Mononuclear cell (primary cell): ENCODE results near the gene MCF2L2. TPM values are rescaled to one million over a fixed set of nuclear protein-coding genes. Genes with fewer than 3 reads are reported as not detected.

Experiments
- H3K27me3 ChIP-seq: 2 replicates; pipeline ENCODE4 v1.6.0; 2011; ENCODE audit warnings: low read length, control low read depth; ENCODE audit not compliant: insufficient read depth
- H3K4me1 ChIP-seq: 2 replicates; pipeline ENCODE4 v1.5.1; 2011; ENCODE audit warnings: mild to moderate bottlenecking, low read length, control low read depth; ENCODE audit not compliant: insufficient read depth
- H3K4me3 ChIP-seq: 2 replicates; pipeline ENCODE4 v1.5.1; 2011; ENCODE audit warnings: mild to moderate bottlenecking, low read length, moderate library complexity
- H3K9me3 ChIP-seq: 2 replicates; pipeline ENCODE4 v1.5.1; 2011; ENCODE audit warnings: low read depth, mild to moderate bottlenecking, control low read depth, low read length
- total RNA-seq: library from RNA; depleted of rRNA; stranded (reverse); fragments of >200 nt; gene quantifications from one replicate; pipeline ENCODE4 v1.2.3, GENCODE V29; 2012

MCF2L2 gene
- total RNA-seq, 1 donor: 2.9 TPM

DNA sequence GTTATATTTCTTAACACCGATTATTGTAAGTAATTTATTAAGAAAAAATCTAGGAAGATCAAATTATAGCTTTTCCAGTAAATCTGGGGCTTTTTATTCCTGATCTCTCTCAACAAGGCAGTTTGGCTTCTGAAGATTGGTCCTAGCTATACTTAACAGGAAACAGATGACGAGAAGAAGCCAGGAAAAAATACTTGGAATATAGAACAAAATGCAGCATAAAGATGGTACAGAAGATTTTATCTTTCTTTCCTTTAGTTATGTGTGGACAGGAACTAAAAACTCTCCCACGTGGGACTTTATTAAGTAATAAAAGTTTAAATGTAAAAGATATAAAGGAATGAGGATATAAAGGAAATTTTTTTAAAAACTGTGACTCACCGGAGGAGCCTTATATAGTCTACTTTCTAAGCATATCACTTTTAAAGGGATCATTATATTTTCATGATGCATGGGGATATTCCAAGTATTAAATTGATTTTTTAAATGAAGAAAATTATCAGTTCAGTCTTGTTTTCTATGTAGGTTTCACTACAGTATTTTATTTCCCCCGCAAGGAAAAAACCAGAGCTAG, 167.2 kb downstream of the MCF2L2 start:
- Histone ChIP-seq H3K4me1 (peaks cover 32% of the 10 kb centered on the region), H3K4me3 (no peak overlapping the region), H3K9me3 (no peaks in the 10 kb centered on the region), H3K27me3 (peaks cover 1% of the 10 kb centered on the region)

DNA sequence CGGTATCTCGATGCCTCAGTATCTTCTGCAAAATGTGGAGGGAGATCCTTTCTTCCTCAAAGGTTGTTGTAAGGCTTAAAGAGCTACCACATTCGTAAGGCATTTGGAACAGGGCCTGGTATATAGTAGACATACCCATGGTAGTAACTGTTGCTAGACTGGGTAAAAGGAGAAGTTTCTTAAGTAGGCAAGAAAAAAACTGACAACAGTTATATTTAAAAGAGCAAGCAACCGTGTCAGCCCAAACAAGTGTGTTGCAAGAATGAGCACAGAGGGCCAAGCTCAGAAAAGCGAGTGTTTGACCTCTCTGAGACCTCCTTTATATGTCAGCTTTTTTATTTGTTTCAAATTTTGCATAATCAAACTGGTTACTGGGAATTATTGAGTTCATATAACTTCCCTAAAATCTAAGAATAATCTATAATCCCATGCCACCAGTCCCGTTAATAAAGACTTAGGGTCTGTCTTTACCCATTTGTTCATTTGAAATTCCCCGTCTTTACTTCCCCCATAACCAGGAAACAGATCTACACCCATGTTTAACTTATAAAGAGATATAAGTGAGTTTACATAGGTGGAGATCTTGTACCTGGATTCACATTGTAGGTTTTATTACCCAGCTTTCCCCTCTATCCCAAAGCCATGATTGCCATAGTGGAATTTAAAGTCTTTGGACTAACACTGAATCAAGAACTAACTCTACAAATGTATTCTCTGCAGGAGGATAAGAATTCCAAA, 168.1 kb downstream of the MCF2L2 start:
- Histone ChIP-seq H3K4me3 (no peak overlapping the region), H3K9me3 (no peaks in the 10 kb centered on the region), H3K27me3 (peaks cover 8% of the 10 kb centered on the region), H3K4me1 (peaks cover 34% of the 10 kb centered on the region)

DNA sequence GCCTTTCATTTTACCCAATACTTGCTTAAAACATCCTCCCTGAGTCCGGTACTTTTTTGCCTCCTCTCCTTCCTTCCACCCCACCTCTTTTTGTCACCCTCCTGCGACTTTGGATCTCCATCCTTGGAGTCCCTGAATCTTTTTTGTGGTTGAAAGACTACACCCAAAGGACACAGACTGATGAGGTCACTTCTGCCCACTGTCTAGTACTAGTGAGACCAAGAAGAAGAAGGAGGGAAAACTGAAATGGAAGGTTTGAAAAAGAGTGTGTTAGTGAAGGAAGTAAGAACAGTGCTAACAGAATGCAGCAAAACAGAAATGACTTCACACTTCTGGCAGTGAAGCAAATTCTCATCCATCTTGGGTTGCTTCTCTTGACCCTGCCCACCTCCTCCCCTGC, 168.8 kb downstream of the MCF2L2 start:
- peaks cover 14% of the 10 kb centered on the region for H3K27me3 ChIP-seq
- H3K4me1 ChIP-seq: peaks cover 35% of the 10 kb centered on the region
- H3K4me3 ChIP-seq: no peak overlapping the region
- H3K9me3 ChIP-seq: no peaks in the 10 kb centered on the region

DNA sequence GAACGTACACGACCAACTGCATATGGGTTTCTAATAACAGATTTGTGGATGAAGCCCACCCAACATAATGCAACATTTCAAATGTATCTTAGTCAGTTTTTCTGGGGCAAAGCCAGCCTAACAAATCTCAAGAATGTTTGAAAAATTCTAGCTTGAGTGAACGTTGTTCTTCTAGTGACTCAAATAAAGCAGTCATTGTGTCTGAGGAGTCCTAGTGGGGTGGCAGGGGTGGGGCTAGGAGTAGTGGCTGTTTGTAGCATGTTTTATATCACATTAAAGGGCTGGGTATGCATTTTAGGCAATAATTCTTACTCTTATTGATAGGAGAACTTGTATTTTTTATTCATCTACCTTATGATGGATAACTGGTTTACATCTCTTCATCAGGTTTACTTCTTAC, 169.3 kb downstream of the MCF2L2 start:
- Histone ChIP-seq H3K4me1 (peaks cover 39% of the 10 kb centered on the region), H3K4me3 (no peak overlapping the region), H3K9me3 (no peaks in the 10 kb centered on the region), H3K27me3 (peaks cover 14% of the 10 kb centered on the region)

- peaks cover 42% of the 10 kb centered on the region for H3K4me1 ChIP-seq
- peaks cover 22% of the 10 kb centered on the region for H3K27me3 ChIP-seq
- H3K4me3 ChIP-seq: no peak overlapping the region
- no peaks in the 10 kb centered on the region for H3K9me3 ChIP-seq
These were observed 173.1 kb downstream of the MCF2L2 start for GRCh38 chr3:183255348-183255730.

DNA sequence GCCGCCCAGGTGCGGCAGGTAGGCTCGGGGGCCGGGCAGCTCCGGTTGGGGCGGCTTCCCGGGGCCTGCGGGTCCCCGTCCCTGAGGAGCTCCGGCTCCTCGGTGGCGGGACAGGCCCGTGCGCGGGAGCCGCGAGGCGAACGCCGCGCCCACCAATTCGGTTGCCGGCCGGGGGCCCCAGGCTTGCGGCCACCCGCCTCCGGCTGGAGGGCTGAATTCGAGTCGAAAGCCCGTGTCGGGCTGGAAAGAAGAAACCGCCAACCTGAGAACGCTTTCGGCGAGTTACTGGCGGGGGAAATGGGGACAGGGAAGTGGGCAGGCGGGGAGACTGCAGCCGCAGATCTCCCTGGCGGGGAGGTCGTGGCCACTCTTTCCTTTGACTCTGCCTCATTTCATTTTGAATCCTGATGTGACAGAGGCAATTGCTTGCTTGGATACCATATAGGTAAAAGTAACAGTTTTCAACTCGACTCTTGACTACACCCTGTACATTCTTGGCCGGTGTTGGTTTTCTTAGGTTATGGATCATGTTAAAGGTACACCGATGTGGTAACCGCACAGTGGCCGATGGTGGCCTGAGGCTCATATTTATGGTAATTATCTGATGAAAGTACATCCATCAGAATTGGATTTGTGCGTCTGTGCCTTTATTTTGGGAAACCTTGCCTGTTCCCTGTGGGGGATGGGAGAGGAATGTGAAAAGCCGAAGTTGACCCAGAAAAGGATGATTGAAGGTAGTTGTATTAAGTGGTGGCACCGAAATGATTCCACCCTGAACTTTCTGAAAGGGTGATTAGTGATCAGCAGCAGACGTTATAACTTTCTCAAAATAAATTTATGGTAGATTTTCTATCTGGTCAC, 173.7 kb downstream of the MCF2L2 start:
- Histone ChIP-seq H3K27me3 (peaks cover 22% of the 10 kb centered on the region), H3K9me3 (no peaks in the 10 kb centered on the region), H3K4me1 (peaks cover 36% of the 10 kb centered on the region), H3K4me3 (peak overlapping the region; percentile 53)

GRCh38 chr3:183253528-183254486, 174.6 kb downstream of the MCF2L2 start:
- no peaks in the 10 kb centered on the region for H3K9me3 ChIP-seq
- peak overlapping the region; percentile 53 for H3K4me3 ChIP-seq
- H3K27me3 ChIP-seq: peaks cover 22% of the 10 kb centered on the region
- H3K4me1 ChIP-seq: peaks cover 27% of the 10 kb centered on the region

DNA sequence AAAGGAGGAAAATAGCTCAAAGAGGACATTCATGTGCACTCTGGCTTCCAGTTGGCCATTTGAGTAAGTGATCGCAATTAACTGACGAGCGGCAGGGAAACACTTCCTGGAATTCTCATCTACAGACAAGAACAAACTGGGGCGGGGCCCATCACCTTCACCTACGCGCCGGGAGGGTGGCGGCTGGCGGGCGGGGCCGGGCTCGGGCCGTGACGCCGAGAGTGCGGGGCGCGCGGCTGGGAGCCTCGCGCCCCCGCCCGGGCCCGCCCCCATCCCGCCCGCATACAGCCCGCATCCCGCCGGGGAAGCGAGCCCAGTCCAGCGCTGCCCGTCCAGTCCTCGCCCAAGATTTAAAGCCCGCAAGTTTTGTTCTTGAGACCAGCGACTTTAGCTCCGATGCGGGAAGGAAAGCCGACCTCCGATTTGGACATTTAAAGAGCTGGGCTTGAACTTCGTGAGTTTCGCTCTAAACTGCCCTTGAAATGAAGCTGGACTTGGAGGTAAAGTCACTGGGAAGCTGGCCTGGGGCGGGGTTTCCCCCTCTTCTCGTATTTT, 175.4 kb downstream of the MCF2L2 start, which contains the start of gene B3GNT5:
TSS of gene B3GNT5 (plus strand) at position 281 of the 555 bp plus-strand sequence. CDS start 16,546 bp downstream, outside the sequence.
- H3K4me3 ChIP-seq: peak within 1 kb of the TSS; percentile 53
- H3K27me3 ChIP-seq: peaks cover 22% of the 10 kb centered on the region
- peaks cover 24% of the 10 kb centered on the region for H3K4me1 ChIP-seq

GRCh38 chr3:183252118-183252782, 176.2 kb downstream of the MCF2L2 start:
- peaks cover 24% of the 10 kb centered on the region for H3K4me1 ChIP-seq
- H3K9me3 ChIP-seq: no peaks in the 10 kb centered on the region
- H3K27me3 ChIP-seq: peaks cover 22% of the 10 kb centered on the region
- no peak overlapping the region for H3K4me3 ChIP-seq

More for the DNA sequence above, 175.4 kb downstream of the MCF2L2 start, which contains the start of gene B3GNT5:
- H3K9me3 ChIP-seq: no peaks in the 10 kb centered on the region

- Histone ChIP-seq H3K4me1 (peaks cover 32% of the 10 kb centered on the region), H3K9me3 (no peaks in the 10 kb centered on the region), H3K27me3 (peaks cover 8% of the 10 kb centered on the region)
These were observed 179.3 kb downstream of the MCF2L2 start for GRCh38 chr3:183249006-183249718.

DNA sequence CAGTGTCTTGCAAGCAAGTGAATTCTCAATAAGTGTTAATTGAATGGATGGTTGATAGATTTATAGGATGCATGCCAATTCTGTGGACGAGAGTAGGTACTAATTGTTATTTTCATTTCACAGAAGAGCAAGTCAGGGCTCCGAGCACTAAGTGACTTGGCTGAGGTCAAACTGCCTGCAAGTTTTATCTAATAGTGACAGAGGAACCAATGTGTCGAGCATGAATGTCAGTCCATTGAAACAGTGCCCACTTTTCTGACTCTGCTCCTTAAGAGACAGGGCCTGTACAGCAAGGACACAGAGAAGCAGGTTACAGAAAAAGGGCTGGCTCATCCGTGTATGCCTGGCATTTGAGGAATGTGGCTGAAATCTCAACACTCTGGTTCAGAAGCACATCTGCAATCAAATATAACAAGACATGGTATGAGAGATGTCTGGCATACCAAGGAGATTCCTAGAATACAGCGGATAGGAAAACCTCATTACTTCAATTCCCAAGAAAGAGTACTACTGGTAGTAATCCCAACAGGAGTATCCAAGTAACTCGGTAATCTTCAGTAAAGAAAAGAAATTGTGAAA, 181.3 kb downstream of the MCF2L2 start:
- Histone ChIP-seq H3K27me3 (no peaks in the 10 kb centered on the region), H3K4me1 (peaks cover 33% of the 10 kb centered on the region), H3K4me3 (no peak overlapping the region), H3K9me3 (peaks cover 6% of the 10 kb centered on the region)

More at GRCh38 chr3:183249006-183249718, 179.3 kb downstream of the MCF2L2 start:
- H3K4me3 ChIP-seq: no peak overlapping the region

- Histone ChIP-seq H3K9me3 (peaks cover 6% of the 10 kb centered on the region), H3K4me1 (peaks cover 33% of the 10 kb centered on the region), H3K4me3 (no peak overlapping the region), H3K27me3 (no peaks in the 10 kb centered on the region)
These were observed 183.4 kb downstream of the MCF2L2 start for GRCh38 chr3:183244981-183245476.

DNA sequence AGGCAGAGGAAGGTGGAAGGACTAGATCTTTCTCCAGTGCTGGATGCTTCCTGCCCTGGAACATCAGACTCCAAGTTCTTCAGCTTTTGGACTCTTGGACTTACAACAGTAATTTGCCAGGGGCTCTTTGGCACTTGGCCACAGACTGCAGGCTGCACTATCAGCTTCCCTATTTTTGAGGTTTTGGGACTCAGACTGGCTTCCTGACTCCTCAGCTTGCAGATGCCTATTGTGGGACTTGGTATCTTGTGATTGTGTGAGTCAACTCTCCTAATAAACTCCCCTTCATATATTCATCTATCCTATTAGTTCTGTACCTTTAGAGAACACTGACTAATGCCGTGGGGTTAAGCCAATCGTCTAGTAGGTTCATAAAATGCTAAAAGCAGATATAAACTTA, 184.2 kb downstream of the MCF2L2 start:
- Histone ChIP-seq H3K27me3 (no peaks in the 10 kb centered on the region), H3K4me1 (peaks cover 33% of the 10 kb centered on the region), H3K9me3 (peaks cover 6% of the 10 kb centered on the region), H3K4me3 (no peak overlapping the region)
